ENCODE results near the gene ENPP6. TPM values are rescaled to one million over a fixed set of nuclear protein-coding genes. Genes with fewer than 3 reads are reported as not detected.

The ENPP6 gene
- total RNA-seq, 1 donor from 2014 or later = 0.41 TPM

GRCh38 chr4:184103527-184104264, 114.0 kb downstream of the ENPP6 start:
- no peak overlapping the region for H3K27ac Mint-ChIP-seq (ENCODE audit: unreplicated experiment)
- H3K36me3 Mint-ChIP-seq (ENCODE audit: low read depth, unreplicated experiment) = no peaks in the 10 kb centered on the region
- no peak for DNase-seq (ENCODE audit: low spot score)
- H3K27me3 Mint-ChIP-seq (ENCODE audit: unreplicated experiment) = peaks cover 8% of the 10 kb centered on the region
- H3K4me1 Mint-ChIP-seq (ENCODE audit: unreplicated experiment) = peaks cover 2% of the 10 kb centered on the region
- no peak overlapping the region for H3K4me3 Mint-ChIP-seq (ENCODE audit: unreplicated experiment)
- H3K9me3 Mint-ChIP-seq (ENCODE audit: unreplicated experiment) = no peaks in the 10 kb centered on the region
- no peak for TF ChIP-seq CTCF (IDR thresholded peaks at IDR 0.05; ENCODE audit: unreplicated experiment)

DNA sequence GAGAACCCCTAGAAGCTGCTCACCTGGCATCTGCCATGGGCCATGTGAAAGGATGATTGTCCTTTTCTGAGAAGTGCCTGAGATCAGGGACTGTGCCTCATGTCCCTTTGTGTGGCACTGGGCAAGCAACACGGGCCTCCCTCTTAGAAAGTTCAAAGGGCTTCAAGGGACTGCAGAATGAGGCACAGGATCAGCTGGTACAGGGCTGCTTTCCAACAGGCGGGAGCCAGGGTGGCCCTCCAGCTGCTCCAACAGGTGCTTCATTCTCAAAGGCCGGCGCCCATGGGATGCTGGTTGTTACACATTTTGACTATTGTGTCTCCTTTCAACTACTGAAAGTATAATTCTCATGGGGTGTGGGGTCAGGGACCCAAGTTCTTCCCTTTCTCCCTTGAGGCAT, 114.7 kb downstream of the ENPP6 start:
- Mint-ChIP-seq H3K4me1 (ENCODE audit: unreplicated experiment) (peaks cover 2% of the 10 kb centered on the region), H3K36me3 (ENCODE audit: low read depth, unreplicated experiment) (no peaks in the 10 kb centered on the region), H3K9me3 (ENCODE audit: unreplicated experiment) (no peaks in the 10 kb centered on the region), H3K4me3 (ENCODE audit: unreplicated experiment) (no peak overlapping the region), H3K27ac (ENCODE audit: unreplicated experiment) (no peak overlapping the region), H3K27me3 (ENCODE audit: unreplicated experiment) (peaks cover 9% of the 10 kb centered on the region)
- TF ChIP-seq CTCF (IDR thresholded peaks at IDR 0.05; ENCODE audit: unreplicated experiment) = no peak
- no peak for DNase-seq (ENCODE audit: low spot score)

DNA sequence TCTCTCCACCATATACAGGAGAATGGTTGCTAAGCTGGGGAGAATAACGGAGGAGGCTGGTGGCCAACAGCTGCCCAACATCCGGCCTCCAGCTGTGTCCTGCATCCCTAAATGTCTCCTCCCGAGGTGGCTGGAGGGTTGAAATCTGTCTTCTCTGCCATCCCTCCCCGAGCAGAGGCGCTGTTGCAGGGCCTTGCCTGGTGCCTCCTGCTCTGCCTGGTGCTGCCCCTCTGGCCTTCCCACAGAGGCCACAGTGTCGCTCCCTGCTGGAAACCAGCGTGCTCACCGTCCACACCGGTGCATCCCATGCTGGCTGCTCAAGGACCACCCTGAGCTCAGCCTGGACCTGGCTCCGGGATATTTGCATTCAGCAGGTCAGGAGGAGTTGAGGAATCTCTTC, 115.2 kb downstream of the ENPP6 start:
- peaks cover 9% of the 10 kb centered on the region for H3K27me3 Mint-ChIP-seq (ENCODE audit: unreplicated experiment)
- no peaks in the 10 kb centered on the region for H3K36me3 Mint-ChIP-seq (ENCODE audit: low read depth, unreplicated experiment)
- H3K4me1 Mint-ChIP-seq (ENCODE audit: unreplicated experiment) = peaks cover 2% of the 10 kb centered on the region
- H3K27ac Mint-ChIP-seq (ENCODE audit: unreplicated experiment) = no peak overlapping the region
- no peak overlapping the region for H3K4me3 Mint-ChIP-seq (ENCODE audit: unreplicated experiment)
- no peak for DNase-seq (ENCODE audit: low spot score)
- no peaks in the 10 kb centered on the region for H3K9me3 Mint-ChIP-seq (ENCODE audit: unreplicated experiment)
- no peak for TF ChIP-seq CTCF (IDR thresholded peaks at IDR 0.05; ENCODE audit: unreplicated experiment)

- H3K9me3 Mint-ChIP-seq (ENCODE audit: unreplicated experiment) = no peaks in the 10 kb centered on the region
- DNase-seq (ENCODE audit: low spot score) = no peak
- peaks cover 9% of the 10 kb centered on the region for H3K27me3 Mint-ChIP-seq (ENCODE audit: unreplicated experiment)
- H3K27ac Mint-ChIP-seq (ENCODE audit: unreplicated experiment) = no peak overlapping the region
- peaks cover 2% of the 10 kb centered on the region for H3K4me1 Mint-ChIP-seq (ENCODE audit: unreplicated experiment)
- no peak for TF ChIP-seq CTCF (IDR thresholded peaks at IDR 0.05; ENCODE audit: unreplicated experiment)
- no peak overlapping the region for H3K4me3 Mint-ChIP-seq (ENCODE audit: unreplicated experiment)
- no peaks in the 10 kb centered on the region for H3K36me3 Mint-ChIP-seq (ENCODE audit: low read depth, unreplicated experiment)
Observed at GRCh38 chr4:184101711-184102110, 116.0 kb downstream of the ENPP6 start.

DNA sequence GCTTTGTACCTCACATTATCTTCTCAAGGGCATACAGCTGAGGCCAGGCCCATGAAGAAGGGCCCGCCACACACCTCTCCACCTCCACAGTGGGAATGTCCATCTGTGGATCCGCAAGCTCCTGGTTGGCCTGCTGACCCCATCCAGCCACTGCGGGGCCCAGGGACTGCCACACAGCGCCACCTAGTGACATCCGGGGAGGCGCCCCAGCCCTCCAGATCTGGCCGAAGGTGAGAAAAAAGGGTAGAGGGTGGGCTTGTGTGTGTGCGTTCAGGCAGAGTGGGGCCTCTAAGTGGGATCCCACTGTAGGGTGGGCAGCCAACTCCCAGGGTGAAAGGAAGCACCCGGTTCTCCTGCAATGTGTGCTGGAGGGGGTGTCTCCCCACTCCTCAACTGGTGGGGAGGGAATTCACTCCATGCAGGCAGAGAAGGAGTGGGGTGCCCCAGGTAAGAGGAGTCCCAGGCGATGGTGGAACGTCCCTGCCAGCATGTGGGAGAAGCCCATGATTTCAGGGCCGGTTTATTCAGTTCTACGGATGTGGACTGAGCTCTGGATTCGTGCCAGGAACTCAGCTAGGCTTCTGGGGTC, 117.3 kb downstream of the ENPP6 start:
- Mint-ChIP-seq H3K4me1 (ENCODE audit: unreplicated experiment) (peaks cover 2% of the 10 kb centered on the region), H3K36me3 (ENCODE audit: low read depth, unreplicated experiment) (no peaks in the 10 kb centered on the region)
- DNase-seq (ENCODE audit: low spot score) = peak; percentile 66

More for the DNA sequence above, 117.3 kb downstream of the ENPP6 start:
- no peak for TF ChIP-seq CTCF (IDR thresholded peaks at IDR 0.05; ENCODE audit: unreplicated experiment)
- H3K4me3 Mint-ChIP-seq (ENCODE audit: unreplicated experiment) = no peak overlapping the region
- H3K9me3 Mint-ChIP-seq (ENCODE audit: unreplicated experiment) = no peaks in the 10 kb centered on the region
- peaks cover 9% of the 10 kb centered on the region for H3K27me3 Mint-ChIP-seq (ENCODE audit: unreplicated experiment)
- H3K27ac Mint-ChIP-seq (ENCODE audit: unreplicated experiment) = no peak overlapping the region
